ENCODE measurements around the gene STX4. TPM values are rescaled to one million over a fixed set of nuclear protein-coding genes. Genes with fewer than 3 reads are reported as not detected.
A peak's percentile ranks its signal among the peaks of the same experiment; 100 is the strongest.

The STX4 gene
- total and polyA plus RNA-seq, 9 of the 15 experiments (the other 6 are each of a cell fraction or from before 2014, with no cell fraction given), result 3.2 to 48.0 (median 21.5) TPM

GRCh38 chr16:30985401-30986128, 47.8 kb upstream of the STX4 start (continued):
- TF ChIP-seq ZNF592 (IDR thresholded peaks at IDR 0.05) (peak; percentile 55; the same call in 1 of the 2 replicates), ZBTB26 (CRISPR knock-in tag; IDR thresholded peaks at IDR 0.05) (0 out of 2 replicates have a peak, but pooled peaks have one; percentile 48), CEBPZ (IDR thresholded peaks at IDR 0.05; ENCODE audit: borderline replicate concordance, low read depth, low read length) (no peak), EP300 (IDR thresholded peaks at IDR 0.05; ENCODE audit: low read length) (no peak), ZBTB8A (IDR thresholded peaks at IDR 0.05; ENCODE audit: partially characterized antibody) (no peak), ZNF3 (CRISPR knock-in tag; IDR thresholded peaks at IDR 0.05) (no peak), SMARCE1 (IDR thresholded peaks at IDR 0.05) (no peak), HDAC6 (IDR thresholded peaks at IDR 0.05; ENCODE audit: low read depth, low read length) (no peak), CBX1 (IDR thresholded peaks at IDR 0.05; ENCODE audit: low read depth) (no peak), BCL6 (CRISPR knock-in tag; IDR thresholded peaks at IDR 0.05) (no peak), SNRNP70 (optimal IDR thresholded peaks at IDR 0.05; ENCODE audit: low read depth, low read length) (no peak), ARHGAP35 (IDR thresholded peaks at IDR 0.05; ENCODE audit: partially characterized antibody) (no peak), ZNF395 (CRISPR knock-in tag; IDR thresholded peaks at IDR 0.05) (no peak)

Measured in K562 (cell line).